GM18502 (cell line): ENCODE data around the gene NDST4.
"Not testable (repeated sequence)": the region's sequence is repeated elsewhere in the genome, so short reads cannot be mapped to it uniquely, and the experiment has no call there.

ENCODE experiments used
- ATAC-seq: cut with Tn5 transposase; IDR thresholded peaks from one replicate; pipeline ENCODE4 v1.9.1; 2021; ENCODE audit warnings: mild to moderate bottlenecking; ENCODE audit not compliant: unreplicated experiment, poor library complexity

The NDST4 gene

DNA sequence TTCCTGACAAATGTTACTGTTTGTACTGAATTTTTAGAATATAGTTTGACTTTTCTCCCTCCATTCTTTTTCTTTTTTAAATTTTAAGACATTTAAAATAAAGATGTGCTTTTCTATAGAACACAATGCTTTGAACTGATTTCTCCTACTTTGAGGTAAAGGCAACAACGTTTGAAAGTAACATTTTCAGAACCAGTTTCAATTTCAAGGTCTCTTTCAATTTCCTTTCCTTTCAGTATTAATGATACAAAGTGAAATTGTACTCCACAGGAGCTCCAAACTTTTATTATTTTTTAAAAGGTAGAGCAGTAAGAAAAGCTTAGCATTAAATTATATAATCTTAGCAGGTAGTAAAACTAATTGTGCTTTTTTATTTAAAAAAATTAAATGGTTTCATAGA, 54.9 kb downstream of the NDST4 start:
- no peak for ATAC-seq

DNA sequence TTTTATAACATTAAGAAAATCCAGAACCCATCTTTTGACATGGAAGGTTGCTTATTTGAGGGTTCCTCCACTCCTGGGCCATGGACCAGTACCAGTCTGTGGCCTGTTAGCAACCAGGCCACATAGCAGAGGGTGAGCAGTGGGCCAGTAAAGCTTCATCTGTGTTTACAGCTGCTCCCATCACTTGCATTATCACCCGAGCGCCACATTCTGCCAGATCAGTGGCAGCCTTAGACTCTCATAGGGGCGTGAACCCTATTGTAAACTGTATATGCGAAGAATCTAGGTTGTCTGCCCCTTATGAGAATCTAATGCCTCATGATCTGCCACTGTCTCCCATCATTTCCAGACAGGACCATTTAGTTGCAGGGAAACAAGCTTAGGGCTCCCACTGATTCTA, 58.6 kb downstream of the NDST4 start:
- peak; percentile 60 for ATAC-seq

DNA sequence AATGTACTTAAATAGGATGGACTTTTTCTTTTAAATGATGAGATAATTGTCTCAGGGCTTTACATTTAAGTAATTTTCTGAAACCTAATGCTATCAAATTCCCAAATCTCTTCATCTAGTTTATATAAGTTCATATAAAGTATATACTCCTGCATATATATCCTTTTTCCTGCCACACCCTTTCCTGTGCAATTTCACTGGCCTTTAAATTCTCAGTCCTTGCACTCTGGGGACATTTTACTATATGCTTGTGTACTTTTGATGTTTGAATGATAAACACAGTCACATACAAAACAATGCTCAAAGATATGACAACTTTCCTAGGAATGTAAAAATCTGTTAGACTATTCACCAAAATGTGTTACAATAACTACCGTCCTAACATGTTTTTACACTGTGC, 60.1 kb downstream of the NDST4 start:
- ATAC-seq, result no peak

DNA sequence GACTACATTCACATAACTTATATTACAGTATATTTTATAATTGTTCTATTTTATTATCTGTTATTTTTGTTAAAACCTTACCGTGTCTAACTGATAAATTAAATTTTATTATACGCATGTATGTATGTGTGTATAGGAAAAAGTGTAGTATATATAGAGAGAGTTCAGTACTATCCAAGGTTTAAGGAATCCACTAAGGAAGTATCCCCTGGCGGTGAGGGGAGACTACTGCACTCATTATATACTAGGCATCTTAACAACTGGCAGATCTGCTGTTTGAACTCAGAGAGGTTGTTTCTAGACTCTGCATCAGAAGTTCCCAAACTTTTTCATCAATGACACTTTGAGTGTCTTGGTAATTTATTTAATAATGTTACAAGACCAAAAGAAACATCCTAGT, 70.9 kb downstream of the NDST4 start:
- ATAC-seq, result peak; percentile 69

DNA sequence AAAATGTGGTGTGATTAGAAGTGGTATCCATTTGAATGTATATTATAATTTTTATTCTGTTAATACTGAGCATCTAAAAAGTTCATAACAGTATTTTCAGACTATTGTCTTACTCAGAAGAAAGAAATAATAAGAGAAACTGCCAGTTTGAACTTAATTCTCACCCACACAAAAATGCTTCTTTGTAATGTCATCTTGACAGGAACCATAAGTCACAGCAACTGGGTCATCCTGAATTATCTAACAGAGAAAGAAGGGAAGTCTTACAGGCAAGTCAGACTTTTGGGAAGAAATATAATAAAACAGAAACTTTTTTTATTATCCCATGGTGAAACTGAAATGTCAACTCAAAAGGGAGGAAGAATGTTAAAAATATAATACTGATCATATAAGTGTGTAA, 83.1 kb downstream of the NDST4 start:
- no peak for ATAC-seq

DNA sequence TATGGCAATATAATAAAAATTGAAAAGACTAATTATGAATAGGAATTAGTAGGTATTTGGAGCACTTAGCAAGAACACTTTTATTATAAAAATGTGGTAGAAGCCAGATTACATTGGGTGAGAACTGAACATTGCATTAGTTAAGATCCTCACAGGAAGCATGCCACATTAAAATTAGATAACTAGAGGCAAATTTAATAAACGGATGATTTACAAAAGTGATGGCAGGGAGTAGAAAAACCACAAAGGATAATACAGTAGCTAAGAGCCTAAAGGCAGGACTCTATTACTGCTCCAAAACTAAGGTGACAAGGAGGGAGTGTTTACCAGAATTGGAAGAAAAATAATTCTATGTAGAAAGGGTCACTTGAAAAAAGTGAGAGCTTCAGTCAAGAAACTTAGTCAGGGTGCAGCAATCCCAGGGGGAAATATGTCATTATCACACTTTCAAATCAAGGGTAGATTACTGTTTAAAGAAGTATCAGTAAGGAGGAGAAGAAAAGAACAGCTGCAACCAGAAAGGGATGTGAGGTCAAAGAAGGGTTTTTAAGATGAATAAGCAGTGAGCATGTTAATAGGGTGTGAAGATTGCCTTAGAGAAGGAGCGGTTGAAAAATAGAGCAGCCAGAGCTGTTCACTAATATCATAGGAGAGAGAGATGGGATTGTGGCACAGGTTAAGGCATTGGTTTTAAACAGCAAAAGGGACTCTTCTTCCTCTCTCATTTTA, 84.6 kb downstream of the NDST4 start:
- ATAC-seq, result no peak

DNA sequence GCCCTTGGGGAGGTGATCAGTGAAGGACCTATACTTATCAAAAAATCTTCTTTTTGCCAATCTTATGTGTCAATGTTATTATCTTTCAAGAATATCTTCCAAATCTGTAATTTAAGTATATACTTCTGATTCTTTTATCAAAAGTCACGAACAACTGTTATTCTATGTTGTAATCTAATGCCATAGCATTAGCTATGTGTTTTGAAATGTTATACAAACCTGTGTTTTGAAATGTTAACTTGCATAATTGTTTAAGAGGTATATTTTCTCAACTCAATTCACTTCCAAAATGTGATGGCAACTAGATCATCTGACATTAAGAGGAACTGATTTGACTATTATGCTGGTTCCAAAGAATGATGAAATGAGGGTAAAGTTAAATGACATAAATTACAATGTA, 113.5 kb downstream of the NDST4 start:
- no peak for ATAC-seq

DNA sequence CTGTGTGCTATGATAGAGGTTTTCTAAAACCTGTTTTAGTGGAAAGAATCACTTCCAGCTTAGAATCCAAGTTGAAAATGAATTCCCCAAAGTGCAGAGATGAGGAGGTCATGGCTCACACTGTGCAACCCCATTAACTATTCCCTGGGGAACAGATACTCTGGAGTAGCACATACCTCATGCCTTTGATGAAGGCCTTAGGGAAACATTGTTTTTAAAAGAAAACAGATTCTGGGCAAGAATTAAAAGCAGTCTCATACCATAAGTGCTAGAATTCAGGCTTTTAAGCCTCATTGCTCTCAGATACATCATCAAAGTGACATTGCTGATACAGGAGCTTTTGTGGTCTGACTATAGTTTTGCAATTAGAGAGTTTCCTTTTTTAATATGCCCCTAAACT, 115.1 kb downstream of the NDST4 start:
- ATAC-seq, result no peak

DNA sequence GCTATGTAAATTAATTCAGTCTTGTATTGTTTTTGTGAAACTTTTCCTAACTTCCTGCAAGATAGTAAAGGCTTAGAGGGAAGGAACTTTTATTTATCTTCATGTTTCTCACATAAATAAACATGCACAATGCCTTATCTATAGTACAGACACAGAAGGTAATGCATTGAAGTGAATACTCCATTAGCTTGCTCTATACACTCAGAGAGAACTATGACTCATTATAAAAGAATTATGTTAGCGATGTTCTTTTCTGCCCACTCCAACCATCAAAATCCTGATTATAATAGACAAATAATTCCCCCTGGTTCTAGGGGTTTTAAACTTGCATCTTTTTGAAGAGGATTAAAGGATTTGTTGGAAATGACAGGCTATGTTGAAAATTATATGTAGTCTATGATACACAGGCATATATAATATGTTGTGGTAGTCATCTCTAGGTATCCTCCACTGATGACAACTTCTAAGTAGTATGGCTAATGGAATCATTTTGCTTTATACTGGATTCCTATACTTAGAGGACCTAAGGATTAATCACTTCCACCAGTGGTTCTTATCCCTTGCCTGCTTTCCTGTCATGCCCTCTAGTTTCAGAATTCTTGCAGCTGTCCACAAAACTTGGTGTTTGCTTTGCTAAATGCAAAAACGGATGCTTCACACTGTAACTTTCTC, 115.7 kb downstream of the NDST4 start:
- no peak for ATAC-seq

DNA sequence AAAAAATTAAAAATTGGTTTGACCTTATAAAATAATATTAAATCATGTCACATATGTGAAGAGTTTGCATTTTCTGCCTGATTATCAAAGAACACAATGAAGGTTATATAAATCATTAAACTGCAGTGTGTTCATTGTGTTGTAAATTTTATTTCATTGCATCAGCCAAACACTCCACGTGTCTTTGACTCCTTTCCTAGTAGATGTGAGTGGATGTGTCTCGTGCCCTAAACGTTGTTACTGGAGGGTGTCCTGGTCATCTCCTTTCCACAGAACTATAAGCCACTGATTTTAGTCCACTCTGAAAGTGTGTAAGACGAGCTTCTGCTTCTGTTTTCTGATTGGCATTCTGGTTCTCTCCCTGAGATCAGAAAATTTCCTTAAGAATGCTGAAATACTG, 127.3 kb downstream of the NDST4 start:
- ATAC-seq, result no peak

DNA sequence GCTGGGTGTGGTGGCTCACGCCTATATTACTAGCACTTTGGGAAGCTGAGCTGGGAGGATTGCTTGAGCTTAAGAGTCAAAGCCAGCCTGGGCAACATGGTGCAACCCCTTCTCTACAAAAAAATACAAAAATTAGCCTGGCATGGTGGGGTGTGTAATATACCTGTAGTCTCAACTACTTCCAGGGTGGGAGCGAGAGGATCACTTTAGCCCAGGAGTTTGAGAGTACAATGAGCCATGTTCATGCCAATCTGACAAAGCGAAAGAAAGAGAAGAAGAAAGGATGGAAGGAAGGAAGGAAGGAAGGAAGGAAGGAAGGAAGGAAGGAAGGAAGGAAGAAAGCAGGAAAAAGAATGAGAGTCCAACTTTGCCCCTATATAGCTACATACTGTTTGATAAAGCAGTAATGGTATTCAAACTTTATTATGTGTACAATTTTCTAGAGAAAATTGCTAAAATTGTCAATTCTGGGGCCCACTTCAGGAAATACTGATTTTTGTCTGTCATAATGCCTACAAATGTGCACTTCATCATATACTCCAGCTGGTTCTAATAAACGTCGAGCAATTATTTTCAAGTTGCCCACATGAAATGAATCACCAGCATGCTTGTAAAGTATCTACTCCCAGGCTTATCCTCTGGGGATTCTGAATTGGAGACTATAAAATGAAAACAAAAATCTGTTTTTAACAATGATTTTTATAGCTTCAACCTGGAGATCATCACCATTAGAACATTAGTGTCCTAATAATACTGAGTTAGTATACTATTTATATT, 132.3 kb downstream of the NDST4 start:
- ATAC-seq, result no peak

DNA sequence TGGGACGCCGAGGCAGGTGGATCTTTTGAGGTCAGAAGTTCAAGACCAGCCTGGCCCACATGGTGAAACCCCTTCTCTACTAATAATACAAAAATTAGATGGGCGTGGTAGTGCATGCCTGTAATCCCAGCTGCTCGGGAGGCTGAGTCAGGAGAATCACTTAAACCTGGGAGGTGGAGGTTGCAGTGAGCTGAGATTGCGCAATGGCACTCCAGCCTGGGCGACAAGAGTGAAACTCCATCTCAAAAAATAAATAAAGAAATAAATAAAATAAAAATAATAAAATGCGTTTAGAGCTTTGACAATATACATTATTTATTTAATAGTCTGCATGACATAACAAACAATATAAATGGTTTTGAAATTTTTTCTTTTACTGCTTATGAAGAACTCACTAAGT, 133.0 kb downstream of the NDST4 start:
- ATAC-seq, result not testable (repeated sequence)

DNA sequence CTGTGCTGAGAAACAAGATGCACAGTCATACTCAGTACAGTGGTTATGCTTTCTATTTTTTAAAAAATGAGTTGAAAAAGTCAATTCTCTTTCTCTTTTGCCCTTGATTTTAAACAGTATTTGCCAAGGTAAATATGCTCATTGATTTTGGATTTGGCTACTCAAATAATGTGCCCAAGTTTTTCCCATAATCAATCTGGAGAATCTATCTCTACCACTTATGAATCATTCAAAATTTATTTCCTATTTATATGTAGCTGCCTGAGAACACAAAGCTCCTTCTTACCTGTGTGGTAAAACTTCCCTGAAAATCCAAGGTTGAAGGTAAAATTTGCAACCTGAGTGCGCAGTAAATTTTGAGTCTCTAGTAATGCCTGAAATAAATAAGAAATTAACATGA, 136.5 kb downstream of the NDST4 start:
- no peak for ATAC-seq

DNA sequence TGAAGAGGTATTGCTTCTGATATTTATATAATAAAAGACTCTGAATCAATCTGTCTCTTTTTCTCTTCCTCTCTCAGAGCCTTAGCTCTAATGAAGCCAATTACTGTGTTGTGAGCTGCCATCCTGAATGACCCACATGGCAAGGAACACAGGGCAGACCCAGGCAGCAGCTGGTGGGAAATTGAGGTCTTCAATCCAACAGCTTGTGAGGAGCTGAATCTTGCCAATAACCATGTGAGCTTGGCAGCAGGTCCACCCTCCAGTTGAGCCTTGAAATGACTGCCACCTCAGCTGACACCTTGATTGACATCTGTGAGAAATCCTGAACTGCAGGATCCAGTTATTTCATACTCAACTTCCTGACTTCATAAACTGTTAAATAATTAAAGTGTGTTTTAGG, 149.4 kb downstream of the NDST4 start:
- no peak for ATAC-seq

DNA sequence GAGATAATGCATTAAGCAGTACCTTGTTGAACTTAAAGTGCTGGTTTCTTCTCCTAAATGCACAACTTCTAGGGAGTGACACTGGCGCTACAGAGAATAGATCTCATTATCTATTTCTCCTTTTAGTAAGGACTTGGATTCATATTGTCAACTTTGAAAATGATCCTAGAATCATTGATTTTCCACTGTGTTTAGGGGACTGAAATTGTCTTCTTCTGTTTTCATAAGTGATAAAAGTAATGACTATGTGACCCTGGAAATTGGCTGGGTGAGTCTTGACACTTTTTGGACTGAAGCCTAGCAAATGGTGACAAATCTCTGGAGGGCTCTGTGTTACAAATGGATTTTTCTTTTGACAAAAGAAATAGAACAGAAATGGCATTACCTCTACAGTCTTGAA, 167.8 kb downstream of the NDST4 start:
- ATAC-seq, result no peak

DNA sequence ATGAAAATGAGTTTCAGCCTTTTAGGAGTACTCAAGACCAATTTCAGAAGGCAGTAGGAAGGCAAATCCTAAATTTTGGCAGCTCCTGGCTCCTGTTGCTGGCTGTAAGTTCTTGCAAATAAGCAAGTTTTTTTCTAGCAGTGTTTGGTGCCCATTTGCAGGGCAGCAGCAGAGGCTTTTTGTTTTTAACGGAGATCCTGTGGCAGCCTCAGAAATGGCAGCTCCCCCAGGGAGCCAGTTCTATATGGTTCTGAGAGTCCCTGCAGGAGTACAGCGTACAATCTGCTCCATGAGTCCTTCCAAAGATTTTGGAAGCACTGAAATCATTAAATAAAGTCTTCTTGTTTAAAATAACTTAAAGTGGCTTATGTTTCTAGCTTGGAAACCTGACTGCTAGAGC, 171.9 kb downstream of the NDST4 start:
- ATAC-seq, result no peak

DNA sequence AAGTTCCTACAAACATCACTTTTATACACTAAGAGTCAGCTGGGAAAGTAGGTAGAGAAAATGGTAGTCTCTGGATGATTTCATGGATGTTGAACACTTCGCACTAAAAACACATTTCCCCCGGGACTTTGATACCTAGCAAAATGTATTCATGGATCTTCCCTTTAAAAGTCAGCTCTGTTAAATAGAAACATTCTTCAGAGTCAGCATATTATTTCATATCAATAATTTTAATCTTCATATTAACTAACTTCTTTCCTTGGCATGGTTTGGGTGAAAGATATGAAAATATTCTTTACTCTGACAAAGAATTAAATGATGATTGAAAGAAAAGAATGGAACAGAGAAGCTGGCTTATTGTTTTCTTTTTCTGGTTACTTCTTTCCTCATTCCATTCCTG, 185.5 kb downstream of the NDST4 start:
- ATAC-seq, result no peak

DNA sequence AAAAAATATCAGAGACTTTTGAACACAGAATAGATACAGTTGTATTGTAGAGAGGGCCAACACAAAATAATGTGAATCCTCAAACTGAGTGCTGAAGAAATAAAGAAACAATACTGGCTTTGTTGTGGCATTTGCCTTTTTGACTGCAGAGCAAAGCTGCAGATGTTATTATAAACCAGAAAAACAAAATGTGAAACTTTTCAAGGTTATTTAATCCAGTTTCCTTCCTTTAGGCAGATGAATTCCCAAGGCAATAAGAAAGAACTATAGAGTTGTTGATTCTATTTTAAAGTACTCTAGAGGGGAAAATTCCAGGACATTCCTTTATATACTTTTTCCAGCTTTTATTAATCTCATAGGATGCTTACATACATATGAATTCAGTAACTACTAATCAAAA, 186.8 kb downstream of the NDST4 start:
- ATAC-seq, result no peak

DNA sequence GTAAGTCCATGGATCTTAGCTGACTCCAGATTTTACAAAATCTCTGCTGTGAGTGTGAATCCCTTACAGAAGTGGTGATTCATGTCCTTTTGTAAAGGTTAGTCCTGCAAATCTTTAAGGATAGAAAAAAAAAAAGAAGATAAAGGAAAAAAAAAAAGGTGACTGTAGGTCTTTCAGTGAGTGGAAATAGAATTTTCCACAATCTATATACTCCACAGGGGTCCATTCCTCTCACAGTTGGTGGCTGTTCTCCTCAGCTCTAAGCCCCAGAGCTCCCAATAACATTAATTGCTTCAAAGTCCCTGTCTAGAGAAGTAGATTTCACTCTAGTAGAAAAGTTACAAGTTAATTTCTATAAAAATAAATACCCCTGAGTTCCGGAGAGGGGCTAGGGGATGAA, 189.1 kb downstream of the NDST4 start:
- no peak for ATAC-seq

DNA sequence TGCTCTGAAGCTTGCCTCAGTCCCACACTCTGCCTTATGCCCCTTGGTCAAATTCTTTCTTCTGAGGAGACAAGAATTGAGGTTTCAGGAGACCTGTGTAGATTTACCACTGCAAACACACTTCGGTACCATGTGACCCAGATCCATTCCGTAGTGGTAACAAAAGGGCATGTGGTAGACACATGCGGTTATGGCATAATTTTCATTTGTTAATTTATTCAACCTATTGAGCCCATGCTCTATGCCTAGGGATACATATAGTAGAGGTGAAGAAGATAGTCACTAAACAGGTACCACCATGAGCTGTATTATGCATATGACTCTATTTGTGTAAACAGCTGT, 190.9 kb downstream of the NDST4 start:
- no peak for ATAC-seq

DNA sequence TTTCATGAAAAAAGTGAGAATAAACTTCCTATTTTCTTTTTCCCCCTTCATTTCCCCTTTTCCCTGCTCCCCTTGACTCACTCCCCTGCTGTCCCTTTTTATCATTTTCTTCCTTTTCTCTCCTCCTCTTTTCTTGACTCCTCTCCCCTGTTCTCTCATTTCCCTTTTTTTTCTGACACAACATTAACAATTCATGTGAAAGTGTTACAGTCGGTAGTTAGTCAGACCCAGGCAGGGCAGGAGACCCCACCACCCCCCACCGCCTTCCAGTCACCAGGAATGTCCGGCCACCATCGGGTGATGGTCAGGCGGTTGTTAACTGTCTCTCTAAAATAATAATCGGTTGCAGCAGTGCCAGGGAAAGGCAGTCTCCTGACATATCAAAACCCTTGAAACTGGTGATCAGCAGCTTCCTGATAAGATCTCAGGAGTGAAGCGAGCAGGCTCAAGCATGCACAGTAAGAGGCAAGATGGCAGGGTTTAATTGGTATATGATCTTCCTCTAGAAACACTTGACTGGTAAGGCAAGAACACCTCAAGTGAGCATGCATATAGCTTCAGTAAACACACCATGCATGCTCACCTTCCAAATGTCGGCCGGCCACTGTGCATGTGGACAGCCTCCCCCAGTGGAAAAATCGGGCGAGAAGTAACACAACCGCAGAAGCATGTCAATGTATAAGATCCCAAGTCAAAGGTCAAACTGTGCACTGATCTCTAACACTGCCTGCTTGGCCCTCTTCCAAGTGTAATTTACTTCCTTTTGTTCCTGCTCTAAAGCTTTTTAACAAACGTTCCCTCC, 191.4 kb downstream of the NDST4 start:
- no peak for ATAC-seq
